Caco-2 (cell line): Measurements from ENCODE around the gene GSG1L. TPM values are rescaled to one million over a fixed set of nuclear protein-coding genes. Genes with fewer than 3 reads are reported as not detected.

ENCODE experiments used
- BruUV-seq: library from RNA; stranded (reverse); fragments of 400-500 nt; replicated peaks from 2 replicates; lab custom pipeline; 2021; lab: Mats Ljungman, UMichigan
- CTCF ChIA-PET: fragments of 300-600 bp; sonication (Branson Sonifier 250); formaldehyde crosslinking; loops from one replicate; lab custom pipeline; 2022; ENCODE audit warnings: antibody characterized with exemption; lab: Charles Lee
- POLR2A ChIA-PET: fragments of 300-600 bp; sonication (Branson Sonifier 250); formaldehyde crosslinking; loops from one replicate; lab custom pipeline; 2022; ENCODE audit warnings: antibody characterized with exemption; lab: Charles Lee
- DNase-seq, 2 experiments: peaks; one replicate each; pipeline versions ENCODE4 v3.0.0 to v3.0.0-alpha.2; 2020 to 2022
- H3K27me3 ChIP-seq: replicated peaks from 2 replicates; pipeline ENCODE4 v1.6.0; 2011; ENCODE audit warnings: low read length; ENCODE audit not compliant: control insufficient read depth, insufficient read depth
- H3K36me3 ChIP-seq: 2 replicates; pipeline ENCODE4 v1.5.1; 2011; ENCODE audit warnings: low read length; ENCODE audit not compliant: control insufficient read depth, insufficient read depth
- H3K4me1 ChIP-seq: fragments of 250-450 bp; sonication (Bioruptor Pico); 2 replicates; pipeline ENCODE4 v1.5.1; 2020; ENCODE audit warnings: mild to moderate bottlenecking
- H3K4me3 ChIP-seq: 2 replicates; pipeline ENCODE4 v1.5.1; 2011; ENCODE audit warnings: low read depth, mild to moderate bottlenecking, control low read depth, low read length
- H3K9me3 ChIP-seq: fragments of 250-450 bp; sonication (Bioruptor Pico); 2 replicates; pipeline ENCODE4 v1.5.1; 2020; ENCODE audit warnings: mild to moderate bottlenecking, moderate library complexity
- H3K27ac Mint-ChIP-seq: one replicate; pipeline ENCODE4 v1.8.0; 2022; ENCODE audit warnings: mixed read lengths; ENCODE audit not compliant: unreplicated experiment
- H3K27me3 Mint-ChIP-seq: one replicate; pipeline ENCODE4 v1.8.0; 2022; ENCODE audit warnings: mixed read lengths; ENCODE audit not compliant: insufficient read depth, unreplicated experiment
- H3K36me3 Mint-ChIP-seq: one replicate; pipeline ENCODE4 v1.8.0; 2022; ENCODE audit warnings: mild to moderate bottlenecking, mixed read lengths; ENCODE audit not compliant: insufficient read depth, unreplicated experiment
- H3K4me1 Mint-ChIP-seq: one replicate; pipeline ENCODE4 v1.8.0; 2022; ENCODE audit warnings: low read depth, mixed read lengths; ENCODE audit not compliant: unreplicated experiment
- H3K4me3 Mint-ChIP-seq: one replicate; pipeline ENCODE4 v1.8.0; 2022; ENCODE audit warnings: mild to moderate bottlenecking, moderate library complexity, mixed read lengths; ENCODE audit not compliant: unreplicated experiment
- H3K9me3 Mint-ChIP-seq: one replicate; pipeline ENCODE4 v1.8.0; 2022; ENCODE audit warnings: mixed read lengths; ENCODE audit not compliant: unreplicated experiment
- CTCF ChIP-seq, 2 experiments: fragments of 200-600 bp in 1 of 2; IDR thresholded peaks; 1 replicate in 1 of 2; 2 replicates in 1 of 2; pipeline versions ENCODE4 v1.5.1 to v1.8.0; 2011 to 2022; ENCODE audit warnings: antibody characterized with exemption in 1 of 2, control low read depth in 1 of 2, inconsistent platforms in 1 of 2, low read depth in 1 of 2, low read length in 1 of 2, mild to moderate bottlenecking in 1 of 2, moderate library complexity in 1 of 2; ENCODE audit not compliant: insufficient read depth in 1 of 2, severe bottlenecking in 1 of 2, unreplicated experiment in 1 of 2
- intact Hi-C: fragments of 100-400 bp; cut with micrococcal nuclease; formaldehyde crosslinking; loops from one replicate; pipeline ENCODE4 v1.10.0; 2022; ENCODE audit not compliant: unreplicated experiment
- total RNA-seq: library from RNA; stranded (reverse); gene quantifications from 2 replicates; pipeline ENCODE4 v1.2.3, GENCODE V29; 2022

Gene GSG1L
- total RNA-seq, 1 experiment from 2014 or later = not detected

GRCh38 chr16:27994686-27995085, 68.8 kb downstream of the GSG1L start:
- no peaks in the 10 kb centered on the region for H3K36me3 Mint-ChIP-seq
- no peaks in the 10 kb centered on the region for H3K4me1 Mint-ChIP-seq
- no peaks in the 10 kb centered on the region for H3K27me3 ChIP-seq
- H3K27ac Mint-ChIP-seq = no peak overlapping the region
- no peak for TF ChIP-seq CTCF (IDR thresholded peaks at IDR 0.05; ENCODE audit: insufficient read depth in 1 of 2, low read depth in 1 of 2, low read length in 1 of 2, severe bottlenecking in 1 of 2, unreplicated experiment in 1 of 2)
- CTCF ChIA-PET = no interaction called here
- BruUV-seq = no TSS peak
- H3K27me3 Mint-ChIP-seq = no peaks in the 10 kb centered on the region
- H3K4me3 ChIP-seq = no peak overlapping the region
- no peaks in the 10 kb centered on the region for H3K36me3 ChIP-seq
- H3K9me3 Mint-ChIP-seq = peaks cover 10% of the 10 kb centered on the region
- intact Hi-C loops = no loop called here
- H3K9me3 ChIP-seq = no peaks in the 10 kb centered on the region
- no peak for DNase-seq
- no peaks in the 10 kb centered on the region for H3K4me1 ChIP-seq
- no peak overlapping the region for H3K4me3 Mint-ChIP-seq
- POLR2A ChIA-PET = no interaction called here

GRCh38 chr16:27993587-27993986, 69.9 kb downstream of the GSG1L start:
- Histone ChIP-seq H3K9me3 (no peaks in the 10 kb centered on the region), H3K4me3 (no peak overlapping the region), H3K4me1 (no peaks in the 10 kb centered on the region), H3K27me3 (no peaks in the 10 kb centered on the region), H3K36me3 (no peaks in the 10 kb centered on the region)
- DNase-seq = no peak
- Mint-ChIP-seq H3K9me3 (peaks cover 10% of the 10 kb centered on the region), H3K4me1 (no peaks in the 10 kb centered on the region), H3K4me3 (no peak overlapping the region), H3K27ac (no peak overlapping the region), H3K36me3 (no peaks in the 10 kb centered on the region), H3K27me3 (no peaks in the 10 kb centered on the region)
- ChIA-PET POLR2A (no interaction called here), CTCF (no interaction called here)
- BruUV-seq = no TSS peak
- intact Hi-C loops = no loop called here
- TF ChIP-seq CTCF (IDR thresholded peaks at IDR 0.05; ENCODE audit: insufficient read depth in 1 of 2, low read depth in 1 of 2, low read length in 1 of 2, severe bottlenecking in 1 of 2, unreplicated experiment in 1 of 2) = no peak

GRCh38 chr16:27991876-27992275, 71.6 kb downstream of the GSG1L start:
- Mint-ChIP-seq H3K36me3 (no peaks in the 10 kb centered on the region), H3K27me3 (no peaks in the 10 kb centered on the region), H3K4me3 (no peak overlapping the region), H3K9me3 (peaks cover 10% of the 10 kb centered on the region), H3K27ac (no peak overlapping the region), H3K4me1 (no peaks in the 10 kb centered on the region)
- POLR2A ChIA-PET = no interaction called here
- CTCF ChIA-PET = no interaction called here
- Histone ChIP-seq H3K9me3 (no peaks in the 10 kb centered on the region), H3K27me3 (no peaks in the 10 kb centered on the region), H3K36me3 (no peaks in the 10 kb centered on the region), H3K4me1 (no peaks in the 10 kb centered on the region), H3K4me3 (no peak overlapping the region)
- DNase-seq = no peak
- intact Hi-C loops = no loop called here
- BruUV-seq = no TSS peak
- TF ChIP-seq CTCF (IDR thresholded peaks at IDR 0.05; ENCODE audit: insufficient read depth in 1 of 2, low read depth in 1 of 2, low read length in 1 of 2, severe bottlenecking in 1 of 2, unreplicated experiment in 1 of 2) = no peak
